Stimulated activated CD4-positive, alpha-beta T cell treated with anti-CD3 and anti-CD28 coated beads, Interleukin-4, amount 100 ng/mL, for 4 hours (primary cell): ENCODE results near the gene SEMA6A.

Source experiments
- DNase-seq, 2 experiments: peaks; one replicate each; pipeline ENCODE4 v3.0.0-alpha.2; 2020

The SEMA6A gene

DNA sequence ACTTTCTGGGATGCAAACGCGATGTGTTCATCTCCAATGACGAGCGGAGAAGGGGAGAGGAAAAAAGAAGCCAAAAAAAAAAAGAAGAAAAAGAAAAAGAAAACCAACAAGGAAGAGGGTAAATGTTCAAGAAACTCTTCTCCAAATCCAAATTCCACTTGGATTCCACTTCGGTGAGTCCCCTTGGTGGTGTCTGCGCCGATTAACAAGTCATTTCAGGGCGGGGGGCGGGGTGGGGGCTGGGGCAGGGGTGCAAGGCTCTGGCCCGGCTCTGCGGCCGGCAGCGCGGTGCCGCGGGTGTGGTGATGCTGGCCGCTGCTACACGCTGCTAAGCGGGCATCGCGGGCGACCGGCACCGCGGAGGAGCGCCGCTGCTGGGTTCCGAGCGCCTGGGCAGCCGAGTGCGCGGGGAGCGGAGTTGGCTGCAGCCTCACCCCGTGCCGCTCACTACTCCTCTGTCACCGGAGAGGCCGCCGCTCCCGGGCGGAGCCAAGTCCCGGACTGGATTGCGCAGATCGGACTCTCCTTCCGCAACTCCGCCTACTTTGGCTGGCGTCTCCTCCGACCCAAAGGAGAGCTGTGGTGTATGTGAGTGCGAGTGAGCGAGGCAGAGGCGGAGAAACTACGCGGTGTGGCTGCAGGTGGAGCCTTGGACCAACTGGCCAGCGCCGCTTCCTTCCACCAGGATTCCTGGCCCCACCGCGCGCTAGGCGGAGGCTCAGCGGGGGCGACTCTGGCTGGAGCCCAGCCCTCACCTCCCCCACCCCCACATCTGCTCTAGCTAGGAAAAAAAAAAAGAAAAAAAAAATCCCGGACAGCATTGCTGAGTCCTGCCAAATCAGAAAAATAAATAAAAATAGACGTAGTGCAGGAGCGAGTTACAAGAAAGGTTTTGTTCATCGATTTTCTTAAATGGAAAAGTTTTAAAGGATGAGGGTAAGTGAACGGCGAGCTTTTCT, at the start of gene SEMA6A:
Gene SEMA6A (minus strand): TSS at position 457 of the 959 bp plus-strand sequence. CDS start 69,879 bp downstream, outside the sequence.
- DNase-seq = peak in 1 of 2 experiments; percentile 52

- DNase-seq = no peak
These were observed 47.9 kb upstream of the SEMA6A start for GRCh38 chr5:116622375-116623050.

GRCh38 chr5:116621599-116621998, 47.0 kb upstream of the SEMA6A start:
- DNase-seq = no peak

DNA sequence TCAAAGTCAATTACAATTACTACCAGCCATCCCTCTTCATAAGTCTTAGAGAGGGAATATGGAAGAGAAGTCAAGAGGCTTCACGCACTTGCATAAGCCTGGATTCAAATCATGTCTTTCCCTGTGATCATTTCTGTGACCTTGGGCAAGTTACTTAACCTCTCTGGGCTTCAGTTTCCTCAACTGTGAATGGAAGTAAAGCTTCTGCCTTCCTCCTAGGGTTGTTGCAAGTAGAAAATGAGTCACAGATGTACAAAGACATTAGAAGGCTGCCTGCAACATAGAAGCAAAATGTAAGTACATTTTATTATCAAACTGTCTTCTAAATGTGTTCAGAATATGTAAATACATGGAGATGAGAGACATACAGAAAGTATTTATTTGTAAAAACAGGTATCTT, 42.3 kb upstream of the SEMA6A start:
- DNase-seq = no peak

GRCh38 chr5:116614603-116614920, 39.9 kb upstream of the SEMA6A start:
- DNase-seq = no peak

DNA sequence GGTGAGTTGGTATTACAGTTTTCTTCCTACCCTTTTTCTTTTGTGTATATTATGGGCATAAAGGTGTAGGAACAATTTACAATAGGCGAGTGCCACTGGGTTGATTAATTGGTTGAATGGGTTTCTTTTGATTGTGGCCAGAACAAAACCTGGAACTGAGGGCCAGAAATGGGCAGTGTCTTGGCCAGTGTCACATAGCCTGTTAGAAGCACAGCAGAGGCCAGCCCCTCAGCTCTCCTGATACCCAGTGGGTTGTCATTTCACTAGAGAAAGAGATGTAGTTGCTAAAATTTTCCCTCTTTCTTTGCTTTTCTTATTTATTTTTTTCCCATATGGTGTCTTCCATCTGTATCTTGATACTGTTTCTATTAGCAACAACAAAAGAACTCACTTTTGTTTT, 38.8 kb upstream of the SEMA6A start:
- no peak for DNase-seq

GRCh38 chr5:116612431-116612830, 37.8 kb upstream of the SEMA6A start:
- no peak for DNase-seq

GRCh38 chr5:116605310-116606070, 30.9 kb upstream of the SEMA6A start:
- DNase-seq = no peak

- DNase-seq = no peak
These were observed 30.2 kb upstream of the SEMA6A start for GRCh38 chr5:116604805-116605204.

DNA sequence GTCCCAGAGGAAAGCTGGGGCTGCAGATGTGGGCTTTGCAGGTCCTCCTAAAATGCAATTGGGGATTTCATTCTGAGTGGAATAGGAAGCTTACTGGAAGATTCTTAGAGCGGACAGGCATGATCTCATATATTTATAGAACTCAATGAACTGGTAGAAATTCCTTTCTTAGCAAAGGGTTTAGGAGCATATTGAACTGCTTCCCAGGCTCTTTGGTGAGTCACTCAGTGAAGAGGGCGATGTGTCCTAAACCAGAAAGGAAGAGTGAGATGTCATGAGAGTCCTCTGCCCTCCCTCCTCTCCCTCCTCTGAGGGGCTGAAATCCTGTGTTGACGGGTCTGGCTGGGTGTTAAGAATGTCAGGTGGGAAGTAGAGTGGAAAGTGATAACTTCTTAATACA, 26.3 kb upstream of the SEMA6A start:
- DNase-seq = no peak

- no peak for DNase-seq
These were observed 24.3 kb upstream of the SEMA6A start for GRCh38 chr5:116598911-116599310.

- DNase-seq = no peak
These were observed 20.9 kb upstream of the SEMA6A start for GRCh38 chr5:116595498-116595897.

DNA sequence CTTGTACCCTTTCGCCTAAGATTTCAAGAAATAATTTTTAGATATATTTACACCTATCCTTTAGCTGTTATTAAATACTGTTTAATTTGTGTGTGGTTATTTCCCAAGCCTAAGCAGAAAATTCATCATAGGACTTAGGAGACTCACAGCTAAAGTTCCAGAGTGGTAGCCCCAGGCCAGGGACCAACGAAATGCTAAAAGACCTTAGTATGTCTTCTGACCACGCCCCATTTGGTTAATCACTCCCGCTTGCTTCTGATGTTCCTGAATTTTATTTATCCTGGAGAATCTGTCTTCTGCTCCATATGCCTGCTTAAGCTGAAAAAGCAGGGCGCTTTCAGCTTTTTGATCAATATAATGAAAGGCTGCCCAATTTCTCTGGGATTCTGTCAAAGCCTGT, 18.7 kb upstream of the SEMA6A start:
- DNase-seq = no peak

GRCh38 chr5:116585227-116585626, 10.6 kb upstream of the SEMA6A start:
- no peak for DNase-seq

- DNase-seq = no peak
These were observed 9.2 kb upstream of the SEMA6A start for GRCh38 chr5:116583862-116584222.

DNA sequence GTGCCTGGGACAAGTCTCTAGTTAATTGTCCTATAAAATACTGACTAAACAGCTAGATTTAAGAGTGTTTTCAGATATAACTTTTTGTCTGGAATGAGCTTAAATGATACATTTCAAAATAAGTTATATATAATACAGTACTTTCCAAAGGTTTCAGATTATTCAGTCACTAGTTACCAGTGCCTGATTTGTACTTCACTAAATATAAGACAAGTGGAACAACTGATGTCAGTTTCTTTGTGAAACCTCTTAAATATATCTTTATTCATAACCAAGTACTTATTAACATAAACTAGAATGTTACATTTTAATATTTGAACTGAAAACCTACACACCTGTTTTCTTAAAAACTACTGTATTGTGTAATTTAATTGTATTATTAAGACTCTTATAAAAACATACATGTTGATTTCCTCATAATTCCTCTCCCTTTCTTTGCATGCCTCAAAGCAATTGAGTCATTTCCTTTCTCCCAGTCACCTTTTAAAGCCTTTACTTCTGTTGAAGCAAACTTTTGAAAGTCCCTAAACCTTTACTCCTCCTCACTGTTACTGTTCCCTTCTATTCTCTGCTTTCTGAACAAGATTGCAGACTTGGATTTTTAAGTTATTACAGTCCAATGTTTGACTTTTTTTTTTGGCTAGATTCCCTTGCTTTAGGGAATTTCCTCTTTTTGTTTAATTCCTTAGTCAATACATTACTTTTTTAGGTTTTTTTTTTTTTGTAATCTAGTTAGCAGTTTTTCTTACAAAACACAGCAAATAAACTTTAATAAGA, 8.7 kb upstream of the SEMA6A start:
- no peak for DNase-seq

- no peak for DNase-seq
These were observed 7.3 kb upstream of the SEMA6A start for GRCh38 chr5:116581910-116582309.

GRCh38 chr5:116579144-116579543, 4.5 kb upstream of the SEMA6A start:
- DNase-seq = no peak

DNA sequence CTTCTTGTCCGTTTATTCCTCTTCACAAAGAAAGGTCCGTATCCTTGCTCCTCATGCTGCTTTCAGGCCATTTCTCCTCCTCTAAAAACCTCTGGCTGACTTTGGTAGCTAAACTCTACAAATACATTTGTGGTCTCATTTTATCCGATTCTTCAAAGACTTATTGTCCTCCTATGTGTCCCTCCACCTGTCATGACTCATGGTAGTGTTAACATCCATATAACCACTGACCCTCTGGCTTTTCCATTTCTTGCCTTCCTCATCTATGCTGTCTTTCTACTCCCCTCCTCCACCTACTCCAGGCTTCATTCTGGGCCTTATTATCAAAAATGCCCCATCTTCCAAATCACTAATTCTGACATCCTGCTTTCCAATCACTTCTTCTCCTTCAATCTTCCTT, 4.1 kb upstream of the SEMA6A start:
- no peak for DNase-seq

DNA sequence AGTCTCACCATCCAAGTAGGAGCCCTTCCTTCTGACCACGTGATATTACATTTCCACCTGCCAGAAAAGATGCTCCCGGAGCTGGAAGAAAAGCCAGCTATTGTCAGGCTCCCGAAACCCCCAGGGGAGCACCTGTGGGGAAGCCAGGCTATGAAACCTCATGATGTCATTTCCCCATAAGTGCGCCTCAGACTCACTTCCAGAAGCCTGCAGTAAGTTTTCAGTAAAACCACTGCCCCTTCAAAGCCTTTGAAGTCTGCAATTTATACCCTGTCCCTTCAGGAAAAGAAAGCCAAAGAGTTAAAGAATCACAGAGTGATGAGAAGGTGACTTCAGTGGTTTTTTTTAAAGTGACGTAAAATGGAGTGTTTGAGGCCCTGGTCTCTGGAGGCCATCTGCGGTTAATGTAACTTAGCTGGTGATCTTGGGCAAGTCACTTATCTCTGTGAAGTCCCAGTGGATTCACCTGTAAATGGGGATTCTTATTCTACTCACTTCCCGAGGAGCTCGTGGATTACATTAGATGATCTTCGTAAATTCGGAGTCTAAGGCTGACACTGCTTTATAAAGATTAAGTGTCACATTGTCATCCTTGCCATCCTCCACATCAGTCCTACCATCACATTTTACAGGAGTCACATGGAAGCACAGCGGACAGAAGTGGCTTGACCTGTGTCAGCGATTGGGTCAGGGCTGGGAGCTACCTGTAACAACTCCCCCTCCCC, 2.6 kb upstream of the SEMA6A start:
- no peak for DNase-seq

DNA sequence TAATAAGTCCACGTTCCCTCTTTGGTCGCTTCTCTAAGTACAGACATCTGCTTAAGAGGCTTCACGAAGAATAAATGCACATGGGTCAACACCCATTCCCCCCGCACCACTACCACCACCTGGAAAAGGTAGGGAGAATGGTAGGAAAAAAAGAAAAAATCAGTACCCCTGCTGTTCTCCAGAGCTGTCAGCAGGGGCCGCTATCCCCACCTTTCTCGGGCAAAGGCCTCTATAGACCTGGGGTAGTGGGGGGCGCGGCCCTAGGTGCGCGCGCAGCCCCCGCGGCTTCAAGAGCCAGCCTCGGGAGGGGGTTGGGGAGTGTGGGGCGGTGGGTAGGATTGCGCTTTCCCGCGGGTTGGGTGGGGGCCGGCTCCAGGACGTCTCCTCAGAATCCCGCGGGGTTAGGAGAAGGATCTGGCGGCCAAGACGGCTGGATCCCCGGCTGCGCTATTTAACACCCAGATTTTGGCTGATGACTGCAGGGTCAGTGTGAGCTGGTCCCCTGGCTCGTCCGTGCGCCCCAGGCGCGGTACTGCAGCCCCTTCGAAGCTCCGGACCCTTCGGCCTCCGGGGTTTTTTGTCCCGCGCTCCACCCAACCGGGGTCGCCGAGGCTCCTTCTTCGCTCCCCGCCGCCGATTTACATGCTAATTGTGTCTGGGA, 1.6 kb upstream of the SEMA6A start:
- DNase-seq = peak in 1 of 2 experiments; percentile 17
